WTC11 (cell line): ENCODE results near the gene NAALADL1. TPM values are rescaled to one million over a fixed set of nuclear protein-coding genes. Genes with fewer than 3 reads are reported as not detected.

Experiments
- ATAC-seq: fragments of 200-7000 bp; cut with Tn5 transposase; 2 replicates; pipeline ENCODE4 v1.10.0; 2021; ENCODE audit warnings: mild to moderate bottlenecking, moderate library complexity
- CTCF ChIA-PET: fragments of 300-600 bp; sonication (Branson Sonifier 250); formaldehyde crosslinking; loops from one replicate; lab custom pipeline; 2021; ENCODE audit warnings: antibody characterized with exemption; lab: Charles Lee
- POLR2A ChIA-PET: fragments of 350-600 bp; sonication (Branson Sonifier 250); formaldehyde crosslinking; loops from one replicate; lab custom pipeline; 2021; ENCODE audit warnings: antibody characterized with exemption; lab: Charles Lee
- DNase-seq: peaks from one replicate; pipeline ENCODE4 v3.0.0; 2021; ENCODE audit warnings: low spot score
- H3K27ac Mint-ChIP-seq: 2 replicates; pipeline ENCODE4 v1.8.0; 2021; ENCODE audit warnings: mixed read lengths
- H3K27me3 Mint-ChIP-seq: 2 replicates; pipeline ENCODE4 v1.8.0; 2021; ENCODE audit warnings: low read depth, mild to moderate bottlenecking, moderate library complexity, mixed read lengths
- H3K36me3 Mint-ChIP-seq: 2 replicates; pipeline ENCODE4 v1.8.0; 2021; ENCODE audit warnings: mixed read lengths
- H3K4me1 Mint-ChIP-seq: 2 replicates; pipeline ENCODE4 v1.8.0; 2022; ENCODE audit warnings: mixed read lengths
- H3K4me3 Mint-ChIP-seq: 2 replicates; pipeline ENCODE4 v1.8.0; 2021; ENCODE audit warnings: mild to moderate bottlenecking, moderate library complexity, mixed read lengths
- H3K9me3 Mint-ChIP-seq: 2 replicates; pipeline ENCODE4 v1.8.0; 2021; ENCODE audit warnings: mixed read lengths
- CBFB ChIP-seq: sonication (generic); formaldehyde crosslinking; IDR thresholded peaks from 2 replicates; pipeline ENCODE4 v1.8.1; 2022; ENCODE audit warnings: mild to moderate bottlenecking, low read depth, missing genetic modification reagents
- E2F1 ChIP-seq: sonication (generic); formaldehyde crosslinking; IDR thresholded peaks from 2 replicates; pipeline ENCODE4 v1.8.0; 2022; ENCODE audit warnings: mild to moderate bottlenecking, missing genetic modification reagents
- EMX1 ChIP-seq: fragments of 250-450 bp; sonication (Bioruptor Pico); IDR thresholded peaks from 2 replicates; pipeline ENCODE4 v1.8.0; 2021; ENCODE audit warnings: mild to moderate bottlenecking
- FOXP4 ChIP-seq: sonication (generic); formaldehyde crosslinking; IDR thresholded peaks from 2 replicates; pipeline ENCODE4 v1.8.0; 2022; ENCODE audit warnings: mild to moderate bottlenecking, missing genetic modification reagents
- JAZF1 ChIP-seq: fragments of 250-450 bp; sonication (Bioruptor Pico); IDR thresholded peaks from 2 replicates; pipeline ENCODE4 v1.9.0; 2021; ENCODE audit warnings: moderate library complexity, mild to moderate bottlenecking, inconsistent platforms
- NFE2L1 ChIP-seq: sonication (generic); formaldehyde crosslinking; IDR thresholded peaks from 2 replicates; pipeline ENCODE4 v1.8.1; 2023; ENCODE audit warnings: missing genetic modification reagents
- NR1H2 ChIP-seq: sonication (generic); formaldehyde crosslinking; IDR thresholded peaks from 2 replicates; pipeline ENCODE4 v1.9.0; 2021; ENCODE audit warnings: mild to moderate bottlenecking, moderate library complexity, missing genetic modification reagents
- PRDM15 ChIP-seq: sonication (generic); formaldehyde crosslinking; IDR thresholded peaks from 2 replicates; pipeline ENCODE4 v1.8.0; 2022; ENCODE audit warnings: missing genetic modification reagents
- PRRX2 ChIP-seq: fragments of 250-450 bp; sonication (Bioruptor Pico); IDR thresholded peaks from 2 replicates; pipeline ENCODE4 v1.8.0; 2021; ENCODE audit warnings: mild to moderate bottlenecking
- ZNF232 ChIP-seq: sonication (generic); formaldehyde crosslinking; IDR thresholded peaks from 2 replicates; pipeline ENCODE4 v1.8.0; 2022; ENCODE audit warnings: mild to moderate bottlenecking, missing genetic modification reagents
- ZNF263 ChIP-seq: sonication (generic); formaldehyde crosslinking; IDR thresholded peaks from 2 replicates; pipeline ENCODE4 v1.8.1; 2022; ENCODE audit warnings: low read depth, mild to moderate bottlenecking, moderate library complexity, missing genetic modification reagents
- ZNF425 ChIP-seq: fragments of 250-450 bp; sonication (Bioruptor Pico); conservative IDR thresholded peaks from 2 replicates; pipeline ENCODE4 v1.9.0; 2021; ENCODE audit warnings: mild to moderate bottlenecking
- total RNA-seq: library from RNA; stranded (reverse); gene quantifications from 3 replicates; pipeline ENCODE4 v1.2.3, GENCODE V29; 2021
- TF ChIP-seq, protein P1 (sequence below): sonication (generic); formaldehyde crosslinking; IDR thresholded peaks from 2 replicates; pipeline ENCODE4 v1.8.1; 2022; ENCODE audit warnings: low read depth, mild to moderate bottlenecking, moderate library complexity, missing genetic modification reagents, borderline replicate concordance
- TF ChIP-seq, protein P2 (sequence below): sonication (generic); formaldehyde crosslinking; IDR thresholded peaks from 2 replicates; pipeline ENCODE4 v1.8.1; 2023; ENCODE audit warnings: mild to moderate bottlenecking, missing genetic modification reagents, moderate library complexity
- TF ChIP-seq, protein P3 (sequence below): fragments of 250-450 bp; sonication (Bioruptor Pico); IDR thresholded peaks from 2 replicates; pipeline ENCODE4 v2.1.2; 2022; ENCODE audit warnings: mild to moderate bottlenecking, moderate library complexity
- TF ChIP-seq, protein P4 (sequence below): sonication (generic); formaldehyde crosslinking; IDR thresholded peaks from 2 replicates; pipeline ENCODE4 v1.8.1; 2022; ENCODE audit warnings: missing genetic modification reagents, borderline replicate concordance
- TF ChIP-seq, protein P5 (sequence below): sonication (generic); formaldehyde crosslinking; IDR thresholded peaks from 2 replicates; pipeline ENCODE4 v1.8.0; 2023; ENCODE audit warnings: missing genetic modification reagents, mild to moderate bottlenecking, borderline replicate concordance

The NAALADL1 gene
- total RNA-seq, 1 experiment from 2014 or later = 4.5 TPM

DNA sequence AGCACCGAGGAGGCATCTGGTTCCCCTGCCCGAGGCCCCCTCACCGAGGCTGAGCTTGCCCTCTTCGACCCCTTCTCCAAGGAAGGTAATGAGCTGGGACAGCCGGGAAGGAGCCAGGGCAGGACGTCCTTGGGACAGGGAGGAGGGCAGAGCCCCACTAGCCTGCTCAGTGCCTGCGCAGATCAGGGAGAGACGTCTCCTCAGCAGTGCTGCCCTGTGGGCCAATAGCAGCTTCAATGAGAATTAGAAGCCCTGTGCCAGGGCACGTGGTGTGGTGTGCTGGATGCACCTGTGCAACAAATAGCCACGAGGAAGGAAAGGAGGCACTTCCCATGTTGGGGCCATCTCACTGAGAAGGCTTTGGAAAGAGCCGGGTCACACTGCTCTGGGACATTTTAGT is 22.8 kb downstream of the NAALADL1 start (continued):
- TF ChIP-seq, protein P1, sequence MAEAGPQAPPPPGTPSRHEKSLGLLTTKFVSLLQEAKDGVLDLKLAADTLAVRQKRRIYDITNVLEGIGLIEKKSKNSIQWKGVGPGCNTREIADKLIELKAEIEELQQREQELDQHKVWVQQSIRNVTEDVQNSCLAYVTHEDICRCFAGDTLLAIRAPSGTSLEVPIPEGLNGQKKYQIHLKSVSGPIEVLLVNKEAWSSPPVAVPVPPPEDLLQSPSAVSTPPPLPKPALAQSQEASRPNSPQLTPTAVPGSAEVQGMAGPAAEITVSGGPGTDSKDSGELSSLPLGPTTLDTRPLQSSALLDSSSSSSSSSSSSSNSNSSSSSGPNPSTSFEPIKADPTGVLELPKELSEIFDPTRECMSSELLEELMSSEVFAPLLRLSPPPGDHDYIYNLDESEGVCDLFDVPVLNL = no peak
- TF ChIP-seq, protein P2, sequence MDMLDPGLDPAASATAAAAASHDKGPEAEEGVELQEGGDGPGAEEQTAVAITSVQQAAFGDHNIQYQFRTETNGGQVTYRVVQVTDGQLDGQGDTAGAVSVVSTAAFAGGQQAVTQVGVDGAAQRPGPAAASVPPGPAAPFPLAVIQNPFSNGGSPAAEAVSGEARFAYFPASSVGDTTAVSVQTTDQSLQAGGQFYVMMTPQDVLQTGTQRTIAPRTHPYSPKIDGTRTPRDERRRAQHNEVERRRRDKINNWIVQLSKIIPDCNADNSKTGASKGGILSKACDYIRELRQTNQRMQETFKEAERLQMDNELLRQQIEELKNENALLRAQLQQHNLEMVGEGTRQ (CRISPR knock-in tag) = no peak
- TF ChIP-seq PRRX2 (CRISPR knock-in tag) (no peak), ZNF263 (no peak), ZNF425 (CRISPR knock-in tag) (no peak), PRDM15 (CRISPR knock-in tag) (no peak), FOXP4 (CRISPR knock-in tag) (no peak), NFE2L1 (CRISPR knock-in tag) (no peak), E2F1 (CRISPR knock-in tag) (no peak)
- TF ChIP-seq, protein P3, sequence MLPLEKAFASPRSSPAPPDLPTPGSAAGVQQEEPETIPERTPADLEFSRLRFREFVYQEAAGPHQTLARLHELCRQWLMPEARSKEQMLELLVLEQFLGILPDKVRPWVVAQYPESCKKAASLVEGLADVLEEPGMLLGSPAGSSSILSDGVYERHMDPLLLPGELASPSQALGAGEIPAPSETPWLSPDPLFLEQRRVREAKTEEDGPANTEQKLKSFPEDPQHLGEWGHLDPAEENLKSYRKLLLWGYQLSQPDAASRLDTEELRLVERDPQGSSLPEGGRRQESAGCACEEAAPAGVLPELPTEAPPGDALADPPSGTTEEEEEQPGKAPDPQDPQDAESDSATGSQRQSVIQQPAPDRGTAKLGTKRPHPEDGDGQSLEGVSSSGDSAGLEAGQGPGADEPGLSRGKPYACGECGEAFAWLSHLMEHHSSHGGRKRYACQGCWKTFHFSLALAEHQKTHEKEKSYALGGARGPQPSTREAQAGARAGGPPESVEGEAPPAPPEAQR (CRISPR knock-in tag) = no peak

- Mint-ChIP-seq H3K9me3 (no peaks in the 10 kb centered on the region), H3K36me3 (no peaks in the 10 kb centered on the region), H3K4me3 (no peak overlapping the region), H3K27ac (no peak overlapping the region), H3K27me3 (no peaks in the 10 kb centered on the region), H3K4me1 (no peaks in the 10 kb centered on the region)
- no peak for DNase-seq
- ChIA-PET POLR2A (no interaction called here), CTCF (interaction anchor here (0.9 kb wide), 1 partner anchor 20 kb away, joined by 5 read pairs; the partner anchor contains the start of gene ARL2)
- no peak for ATAC-seq
- TF ChIP-seq, protein P4, sequence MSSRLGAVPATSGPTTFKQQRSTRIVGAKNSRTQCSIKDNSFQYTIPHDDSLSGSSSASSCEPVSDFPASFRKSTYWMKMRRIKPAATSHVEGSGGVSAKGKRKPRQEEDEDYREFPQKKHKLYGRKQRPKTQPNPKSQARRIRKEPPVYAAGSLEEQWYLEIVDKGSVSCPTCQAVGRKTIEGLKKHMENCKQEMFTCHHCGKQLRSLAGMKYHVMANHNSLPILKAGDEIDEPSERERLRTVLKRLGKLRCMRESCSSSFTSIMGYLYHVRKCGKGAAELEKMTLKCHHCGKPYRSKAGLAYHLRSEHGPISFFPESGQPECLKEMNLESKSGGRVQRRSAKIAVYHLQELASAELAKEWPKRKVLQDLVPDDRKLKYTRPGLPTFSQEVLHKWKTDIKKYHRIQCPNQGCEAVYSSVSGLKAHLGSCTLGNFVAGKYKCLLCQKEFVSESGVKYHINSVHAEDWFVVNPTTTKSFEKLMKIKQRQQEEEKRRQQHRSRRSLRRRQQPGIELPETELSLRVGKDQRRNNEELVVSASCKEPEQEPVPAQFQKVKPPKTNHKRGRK (CRISPR knock-in tag) = no peak
- no peak for TF ChIP-seq ZNF232 (CRISPR knock-in tag)
- TF ChIP-seq EMX1 (CRISPR knock-in tag) = no peak
- TF ChIP-seq NR1H2 = no peak
- TF ChIP-seq CBFB (CRISPR knock-in tag) = no peak
- TF ChIP-seq, protein P5, sequence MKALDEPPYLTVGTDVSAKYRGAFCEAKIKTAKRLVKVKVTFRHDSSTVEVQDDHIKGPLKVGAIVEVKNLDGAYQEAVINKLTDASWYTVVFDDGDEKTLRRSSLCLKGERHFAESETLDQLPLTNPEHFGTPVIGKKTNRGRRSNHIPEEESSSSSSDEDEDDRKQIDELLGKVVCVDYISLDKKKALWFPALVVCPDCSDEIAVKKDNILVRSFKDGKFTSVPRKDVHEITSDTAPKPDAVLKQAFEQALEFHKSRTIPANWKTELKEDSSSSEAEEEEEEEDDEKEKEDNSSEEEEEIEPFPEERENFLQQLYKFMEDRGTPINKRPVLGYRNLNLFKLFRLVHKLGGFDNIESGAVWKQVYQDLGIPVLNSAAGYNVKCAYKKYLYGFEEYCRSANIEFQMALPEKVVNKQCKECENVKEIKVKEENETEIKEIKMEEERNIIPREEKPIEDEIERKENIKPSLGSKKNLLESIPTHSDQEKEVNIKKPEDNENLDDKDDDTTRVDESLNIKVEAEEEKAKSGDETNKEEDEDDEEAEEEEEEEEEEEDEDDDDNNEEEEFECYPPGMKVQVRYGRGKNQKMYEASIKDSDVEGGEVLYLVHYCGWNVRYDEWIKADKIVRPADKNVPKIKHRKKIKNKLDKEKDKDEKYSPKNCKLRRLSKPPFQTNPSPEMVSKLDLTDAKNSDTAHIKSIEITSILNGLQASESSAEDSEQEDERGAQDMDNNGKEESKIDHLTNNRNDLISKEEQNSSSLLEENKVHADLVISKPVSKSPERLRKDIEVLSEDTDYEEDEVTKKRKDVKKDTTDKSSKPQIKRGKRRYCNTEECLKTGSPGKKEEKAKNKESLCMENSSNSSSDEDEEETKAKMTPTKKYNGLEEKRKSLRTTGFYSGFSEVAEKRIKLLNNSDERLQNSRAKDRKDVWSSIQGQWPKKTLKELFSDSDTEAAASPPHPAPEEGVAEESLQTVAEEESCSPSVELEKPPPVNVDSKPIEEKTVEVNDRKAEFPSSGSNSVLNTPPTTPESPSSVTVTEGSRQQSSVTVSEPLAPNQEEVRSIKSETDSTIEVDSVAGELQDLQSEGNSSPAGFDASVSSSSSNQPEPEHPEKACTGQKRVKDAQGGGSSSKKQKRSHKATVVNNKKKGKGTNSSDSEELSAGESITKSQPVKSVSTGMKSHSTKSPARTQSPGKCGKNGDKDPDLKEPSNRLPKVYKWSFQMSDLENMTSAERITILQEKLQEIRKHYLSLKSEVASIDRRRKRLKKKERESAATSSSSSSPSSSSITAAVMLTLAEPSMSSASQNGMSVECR = no peak
- TF ChIP-seq JAZF1 (CRISPR knock-in tag) = no peak
- no peak for TF ChIP-seq PRRX2 (CRISPR knock-in tag)
Observed at GRCh38 chr11:65034423-65034822, 23.9 kb downstream of the NAALADL1 start.
